ENCODE measurements around the gene MLXIP.

DNA sequence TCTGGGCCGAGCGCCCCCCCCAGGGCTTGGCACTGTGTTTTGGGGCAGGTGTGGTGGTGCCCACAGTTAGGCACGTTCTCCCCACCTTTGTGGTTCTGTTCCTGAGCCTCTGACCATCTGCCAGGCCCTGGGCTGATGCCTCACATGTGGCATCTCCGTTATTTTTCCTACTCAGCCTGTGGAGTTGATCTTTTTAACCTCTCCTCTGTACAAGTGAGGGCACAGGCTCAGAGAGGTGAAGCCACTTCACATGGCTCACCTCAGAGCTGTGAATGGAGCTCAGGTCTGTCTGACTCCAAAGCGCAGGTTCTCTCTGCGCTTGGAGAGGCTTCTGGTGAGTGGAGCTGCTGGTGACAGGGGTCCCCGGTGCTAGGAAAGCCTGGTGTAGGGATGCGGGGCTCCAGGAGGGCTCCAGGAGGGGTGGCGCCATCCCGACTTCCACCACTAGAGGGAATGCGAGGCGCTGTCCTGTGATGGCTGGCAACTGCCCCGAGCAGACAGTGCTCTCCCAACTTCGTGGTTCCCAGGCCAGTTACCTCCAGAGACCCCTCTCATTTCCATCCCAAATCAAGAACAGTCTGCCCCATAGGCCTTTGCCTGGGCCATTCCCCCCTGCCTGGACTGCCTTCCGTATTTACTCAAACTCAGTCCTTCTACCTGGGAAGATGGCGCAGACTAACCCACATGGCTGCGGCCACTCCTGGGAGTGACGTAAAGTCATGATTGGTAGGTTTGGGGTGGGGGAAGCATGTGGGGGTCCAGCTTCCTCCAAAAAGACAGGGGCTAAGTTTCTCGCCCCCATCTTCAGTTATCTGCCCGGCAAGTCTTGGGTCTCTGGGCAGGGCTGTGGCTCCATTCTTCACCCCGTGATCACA lies 47.0 kb upstream of the MLXIP start:
- no peak for TF ChIP-seq POLR2A (IDR thresholded peaks at IDR 0.05)
- TF ChIP-seq, protein P1, sequence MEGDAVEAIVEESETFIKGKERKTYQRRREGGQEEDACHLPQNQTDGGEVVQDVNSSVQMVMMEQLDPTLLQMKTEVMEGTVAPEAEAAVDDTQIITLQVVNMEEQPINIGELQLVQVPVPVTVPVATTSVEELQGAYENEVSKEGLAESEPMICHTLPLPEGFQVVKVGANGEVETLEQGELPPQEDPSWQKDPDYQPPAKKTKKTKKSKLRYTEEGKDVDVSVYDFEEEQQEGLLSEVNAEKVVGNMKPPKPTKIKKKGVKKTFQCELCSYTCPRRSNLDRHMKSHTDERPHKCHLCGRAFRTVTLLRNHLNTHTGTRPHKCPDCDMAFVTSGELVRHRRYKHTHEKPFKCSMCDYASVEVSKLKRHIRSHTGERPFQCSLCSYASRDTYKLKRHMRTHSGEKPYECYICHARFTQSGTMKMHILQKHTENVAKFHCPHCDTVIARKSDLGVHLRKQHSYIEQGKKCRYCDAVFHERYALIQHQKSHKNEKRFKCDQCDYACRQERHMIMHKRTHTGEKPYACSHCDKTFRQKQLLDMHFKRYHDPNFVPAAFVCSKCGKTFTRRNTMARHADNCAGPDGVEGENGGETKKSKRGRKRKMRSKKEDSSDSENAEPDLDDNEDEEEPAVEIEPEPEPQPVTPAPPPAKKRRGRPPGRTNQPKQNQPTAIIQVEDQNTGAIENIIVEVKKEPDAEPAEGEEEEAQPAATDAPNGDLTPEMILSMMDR (IDR thresholded peaks at IDR 0.05) = peak; percentile 25 to 64 (median 45)

All from prostate gland (tissue), 2 donors.